HL-60 (cell line): Measurements from ENCODE around the gene PTPRT.

Source experiments
- GABPA ChIP-seq: IDR thresholded peaks from 2 replicates; pipeline ENCODE4 v1.6.1; 2012; ENCODE audit warnings: low read depth
- POLR2AphosphoS5 ChIP-seq: IDR thresholded peaks from 2 replicates; pipeline ENCODE4 v1.6.1; 2012; ENCODE audit warnings: low read depth

- TF ChIP-seq POLR2AphosphoS5 (no peak), GABPA (no peak)
These were observed 467.8 kb downstream of the PTPRT start for GRCh38 chr20:42721923-42722322.
